GM12874 (cell line): ENCODE data around the gene HAUS8.

ENCODE experiments used
- CTCF ChIP-seq: IDR thresholded peaks from 2 replicates; pipeline ENCODE4 v1.5.1; 2011; ENCODE audit warnings: low read depth, mild to moderate bottlenecking, control low read depth, low read length, moderate library complexity; ENCODE audit not compliant: insufficient read depth

The HAUS8 gene

GRCh38 chr19:17052439-17052838 lies 22.8 kb downstream of the HAUS8 start:
- peak; percentile 44 for TF ChIP-seq CTCF

DNA sequence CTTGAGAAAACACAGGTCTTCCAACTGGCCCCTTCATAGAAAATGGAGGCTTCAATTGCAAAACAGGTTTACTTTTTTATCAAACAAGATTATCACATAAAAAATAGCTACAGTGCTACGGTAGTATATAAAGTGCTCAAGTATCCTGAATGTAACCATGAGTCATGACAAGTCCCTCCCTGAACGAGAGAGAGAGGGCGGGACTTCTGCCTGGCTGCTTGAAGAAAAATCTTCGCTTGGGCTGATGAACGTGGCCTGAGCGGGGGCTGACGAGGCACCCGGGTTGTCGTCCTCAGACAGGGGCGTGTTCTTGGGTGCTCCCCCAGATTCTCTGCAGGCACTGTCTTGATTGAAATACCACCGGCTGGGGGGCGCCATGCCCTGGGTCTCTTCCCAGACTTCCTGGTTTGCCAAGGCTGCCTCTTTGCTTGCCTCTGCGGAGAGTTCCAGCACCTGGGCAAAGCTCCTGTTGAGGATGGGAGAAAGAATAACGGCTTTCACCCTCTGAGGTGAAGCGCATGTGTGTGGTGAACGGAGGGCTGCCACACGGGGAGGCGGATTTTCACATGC lies 25.5 kb downstream of the HAUS8 start:
- no peak for TF ChIP-seq CTCF

GRCh38 chr19:17048885-17049453 lies 26.3 kb downstream of the HAUS8 start:
- TF ChIP-seq CTCF, result no peak

DNA sequence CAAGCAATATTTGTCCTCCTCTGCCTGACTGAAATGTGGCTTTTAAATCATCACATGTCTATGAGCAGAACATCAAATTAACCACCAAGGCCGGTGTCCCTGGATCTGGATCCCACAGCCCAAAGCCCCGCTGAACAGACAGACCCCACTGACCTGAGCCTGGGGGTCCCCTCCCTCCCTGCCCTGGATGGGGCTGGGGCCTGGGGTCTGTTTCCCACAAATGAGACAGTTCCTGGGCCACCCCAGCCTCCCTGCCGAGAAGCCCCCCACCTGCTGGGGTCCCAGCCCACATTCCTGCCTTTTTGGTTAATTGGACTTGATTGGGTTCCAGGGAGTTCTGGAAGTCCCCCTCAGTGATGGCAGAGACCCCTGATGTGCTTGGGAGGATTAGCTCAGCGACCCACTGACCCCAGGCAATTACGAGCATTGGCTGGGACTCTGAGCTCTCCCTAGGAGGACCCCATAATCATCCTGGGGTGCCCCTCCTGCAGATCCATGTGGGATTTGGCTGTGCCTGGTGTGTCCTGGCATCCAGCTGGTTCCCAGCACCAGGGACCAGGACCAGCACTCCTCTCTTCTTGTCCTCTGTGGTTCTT lies 29.2 kb downstream of the HAUS8 start:
- TF ChIP-seq CTCF, result no peak

GRCh38 chr19:17043744-17044143 lies 31.5 kb downstream of the HAUS8 start:
- TF ChIP-seq CTCF, result no peak

GRCh38 chr19:17041976-17042375 lies 33.3 kb downstream of the HAUS8 start:
- no peak for TF ChIP-seq CTCF

GRCh38 chr19:17037966-17038500 lies 37.2 kb downstream of the HAUS8 start:
- TF ChIP-seq CTCF, result no peak
